Measurements from ENCODE around the gene RBPJ.

The RBPJ gene

GRCh38 chr4:26468283-26468949 is 147.6 kb downstream of the RBPJ start:
- Mint-ChIP-seq H3K36me3 (ENCODE audit: insufficient read depth) (peaks cover 1% of the 10 kb centered on the region), H3K27ac (ENCODE audit: low read depth) (no peak overlapping the region), H3K4me1 (no peaks in the 10 kb centered on the region), H3K27me3 (peaks cover 34% of the 10 kb centered on the region), H3K9me3 (no peaks in the 10 kb centered on the region), H3K4me3 (no peak overlapping the region)
- ATAC-seq (replicated peaks; ENCODE audit: extremely low read depth, poor library complexity, severe bottlenecking) (no peak), DNase-seq (ENCODE audit: low spot score in 2 of 2) (no peak)

- Mint-ChIP-seq H3K27me3 (peaks cover 34% of the 10 kb centered on the region), H3K27ac (ENCODE audit: low read depth) (no peak overlapping the region), H3K9me3 (no peaks in the 10 kb centered on the region), H3K4me3 (no peak overlapping the region), H3K36me3 (ENCODE audit: insufficient read depth) (peaks cover 1% of the 10 kb centered on the region), H3K4me1 (no peaks in the 10 kb centered on the region)
- DNase-seq (ENCODE audit: low spot score in 2 of 2): no peak
- no peak for ATAC-seq (replicated peaks; ENCODE audit: extremely low read depth, poor library complexity, severe bottlenecking)
Measured at GRCh38 chr4:26468977-26469376, 148.2 kb downstream of the RBPJ start.

- ATAC-seq (replicated peaks; ENCODE audit: extremely low read depth, poor library complexity, severe bottlenecking) (no peak), DNase-seq (ENCODE audit: low spot score in 2 of 2) (no peak)
- Mint-ChIP-seq H3K27me3 (peaks cover 16% of the 10 kb centered on the region), H3K4me1 (no peaks in the 10 kb centered on the region), H3K4me3 (no peak overlapping the region), H3K36me3 (ENCODE audit: insufficient read depth) (no peaks in the 10 kb centered on the region), H3K9me3 (no peaks in the 10 kb centered on the region), H3K27ac (ENCODE audit: low read depth) (no peak overlapping the region)
Measured at GRCh38 chr4:26471890-26472289, 151.1 kb downstream of the RBPJ start.

- Mint-ChIP-seq H3K9me3 (no peaks in the 10 kb centered on the region), H3K27me3 (peaks cover 9% of the 10 kb centered on the region), H3K4me3 (no peak overlapping the region), H3K36me3 (ENCODE audit: insufficient read depth) (no peaks in the 10 kb centered on the region), H3K4me1 (no peaks in the 10 kb centered on the region), H3K27ac (ENCODE audit: low read depth) (no peak overlapping the region)
- ATAC-seq (replicated peaks; ENCODE audit: extremely low read depth, poor library complexity, severe bottlenecking) (no peak), DNase-seq (ENCODE audit: low spot score in 2 of 2) (no peak)
Measured at GRCh38 chr4:26473893-26474292, 153.1 kb downstream of the RBPJ start.

GRCh38 chr4:26474551-26474950 is 153.7 kb downstream of the RBPJ start:
- H3K36me3 Mint-ChIP-seq (ENCODE audit: insufficient read depth): no peaks in the 10 kb centered on the region
- H3K4me1 Mint-ChIP-seq: no peaks in the 10 kb centered on the region
- peaks cover 9% of the 10 kb centered on the region for H3K27me3 Mint-ChIP-seq
- no peak overlapping the region for H3K27ac Mint-ChIP-seq (ENCODE audit: low read depth)
- DNase-seq (ENCODE audit: low spot score in 2 of 2): no peak
- no peak for ATAC-seq (replicated peaks; ENCODE audit: extremely low read depth, poor library complexity, severe bottlenecking)
- no peaks in the 10 kb centered on the region for H3K9me3 Mint-ChIP-seq
- no peak overlapping the region for H3K4me3 Mint-ChIP-seq

- Mint-ChIP-seq H3K4me1 (no peaks in the 10 kb centered on the region), H3K27me3 (peaks cover 9% of the 10 kb centered on the region), H3K4me3 (no peak overlapping the region), H3K9me3 (no peaks in the 10 kb centered on the region), H3K36me3 (ENCODE audit: insufficient read depth) (no peaks in the 10 kb centered on the region), H3K27ac (ENCODE audit: low read depth) (no peak overlapping the region)
- ATAC-seq (replicated peaks; ENCODE audit: extremely low read depth, poor library complexity, severe bottlenecking): no peak
- no peak for DNase-seq (ENCODE audit: low spot score in 2 of 2)
Measured at GRCh38 chr4:26475716-26476115, 154.9 kb downstream of the RBPJ start.

GRCh38 chr4:26476545-26476944 is 155.7 kb downstream of the RBPJ start:
- H3K27ac Mint-ChIP-seq (ENCODE audit: low read depth): no peak overlapping the region
- peaks cover 8% of the 10 kb centered on the region for H3K27me3 Mint-ChIP-seq

GRCh38 chr4:26478330-26478729 is 157.5 kb downstream of the RBPJ start:
- no peak for ATAC-seq (replicated peaks; ENCODE audit: extremely low read depth, poor library complexity, severe bottlenecking)

More at GRCh38 chr4:26476545-26476944, 155.7 kb downstream of the RBPJ start:
- no peaks in the 10 kb centered on the region for H3K9me3 Mint-ChIP-seq
- no peaks in the 10 kb centered on the region for H3K36me3 Mint-ChIP-seq (ENCODE audit: insufficient read depth)
- ATAC-seq (replicated peaks; ENCODE audit: extremely low read depth, poor library complexity, severe bottlenecking) (no peak), DNase-seq (ENCODE audit: low spot score in 2 of 2) (no peak)
- H3K4me1 Mint-ChIP-seq: no peaks in the 10 kb centered on the region
- H3K4me3 Mint-ChIP-seq: no peak overlapping the region

GRCh38 chr4:26482508-26483462 is 162.0 kb downstream of the RBPJ start:
- no peak overlapping the region for H3K4me3 Mint-ChIP-seq
- H3K4me1 Mint-ChIP-seq: no peaks in the 10 kb centered on the region
- no peaks in the 10 kb centered on the region for H3K36me3 Mint-ChIP-seq (ENCODE audit: insufficient read depth)
- no peak for ATAC-seq (replicated peaks; ENCODE audit: extremely low read depth, poor library complexity, severe bottlenecking)
- DNase-seq (ENCODE audit: low spot score in 2 of 2): no peak
- H3K27ac Mint-ChIP-seq (ENCODE audit: low read depth): no peak overlapping the region
- no peaks in the 10 kb centered on the region for H3K9me3 Mint-ChIP-seq
- H3K27me3 Mint-ChIP-seq: peaks cover under 1% of the 10 kb centered on the region

More at GRCh38 chr4:26478330-26478729, 157.5 kb downstream of the RBPJ start:
- Mint-ChIP-seq H3K27me3 (no peaks in the 10 kb centered on the region), H3K9me3 (no peaks in the 10 kb centered on the region), H3K4me3 (no peak overlapping the region), H3K27ac (ENCODE audit: low read depth) (no peak overlapping the region), H3K4me1 (no peaks in the 10 kb centered on the region), H3K36me3 (ENCODE audit: insufficient read depth) (no peaks in the 10 kb centered on the region)
- DNase-seq (ENCODE audit: low spot score in 2 of 2): no peak

- ATAC-seq (replicated peaks; ENCODE audit: extremely low read depth, poor library complexity, severe bottlenecking) (no peak), DNase-seq (ENCODE audit: low spot score in 2 of 2) (no peak)
- H3K27me3 Mint-ChIP-seq: peaks cover 14% of the 10 kb centered on the region
- no peak overlapping the region for H3K27ac Mint-ChIP-seq (ENCODE audit: low read depth)
- no peaks in the 10 kb centered on the region for H3K9me3 Mint-ChIP-seq
- H3K4me1 Mint-ChIP-seq: no peaks in the 10 kb centered on the region
- H3K4me3 Mint-ChIP-seq: no peak overlapping the region
- no peaks in the 10 kb centered on the region for H3K36me3 Mint-ChIP-seq (ENCODE audit: insufficient read depth)
Measured at GRCh38 chr4:26484032-26484515, 163.3 kb downstream of the RBPJ start.

GRCh38 chr4:26484516-26484915 is 163.7 kb downstream of the RBPJ start:
- H3K4me3 Mint-ChIP-seq: no peak overlapping the region

More at GRCh38 chr4:26484516-26484915, 163.7 kb downstream of the RBPJ start:
- H3K27me3 Mint-ChIP-seq: peaks cover 18% of the 10 kb centered on the region
- H3K27ac Mint-ChIP-seq (ENCODE audit: low read depth): no peak overlapping the region
- DNase-seq (ENCODE audit: low spot score in 2 of 2): no peak
- no peaks in the 10 kb centered on the region for H3K36me3 Mint-ChIP-seq (ENCODE audit: insufficient read depth)
- ATAC-seq (replicated peaks; ENCODE audit: extremely low read depth, poor library complexity, severe bottlenecking): no peak
- H3K4me1 Mint-ChIP-seq: no peaks in the 10 kb centered on the region
- H3K9me3 Mint-ChIP-seq: no peaks in the 10 kb centered on the region
